AG10803 (cell line): Measurements from ENCODE around the gene FOXO1.
A peak's percentile ranks its signal among the peaks of the same experiment; 100 is the strongest.
"Not testable (repeated sequence)": the region's sequence is repeated elsewhere in the genome, so short reads cannot be mapped to it uniquely, and the experiment has no call there.

ENCODE experiments used
- DNase-seq: peaks from one replicate; pipeline ENCODE4 v3.0.0; 2010; ENCODE audit warnings: low read depth
- H3K4me3 ChIP-seq: 2 replicates; pipeline ENCODE4 v1.5.1; 2011; ENCODE audit warnings: mild to moderate bottlenecking, low read length, control low read depth
- TF ChIP-seq, protein P1 (sequence below): conservative IDR thresholded peaks from 2 replicates; pipeline ENCODE4 v1.5.1; 2011; ENCODE audit warnings: mild to moderate bottlenecking, low read length, control low read depth, inconsistent platforms

Gene FOXO1

DNA sequence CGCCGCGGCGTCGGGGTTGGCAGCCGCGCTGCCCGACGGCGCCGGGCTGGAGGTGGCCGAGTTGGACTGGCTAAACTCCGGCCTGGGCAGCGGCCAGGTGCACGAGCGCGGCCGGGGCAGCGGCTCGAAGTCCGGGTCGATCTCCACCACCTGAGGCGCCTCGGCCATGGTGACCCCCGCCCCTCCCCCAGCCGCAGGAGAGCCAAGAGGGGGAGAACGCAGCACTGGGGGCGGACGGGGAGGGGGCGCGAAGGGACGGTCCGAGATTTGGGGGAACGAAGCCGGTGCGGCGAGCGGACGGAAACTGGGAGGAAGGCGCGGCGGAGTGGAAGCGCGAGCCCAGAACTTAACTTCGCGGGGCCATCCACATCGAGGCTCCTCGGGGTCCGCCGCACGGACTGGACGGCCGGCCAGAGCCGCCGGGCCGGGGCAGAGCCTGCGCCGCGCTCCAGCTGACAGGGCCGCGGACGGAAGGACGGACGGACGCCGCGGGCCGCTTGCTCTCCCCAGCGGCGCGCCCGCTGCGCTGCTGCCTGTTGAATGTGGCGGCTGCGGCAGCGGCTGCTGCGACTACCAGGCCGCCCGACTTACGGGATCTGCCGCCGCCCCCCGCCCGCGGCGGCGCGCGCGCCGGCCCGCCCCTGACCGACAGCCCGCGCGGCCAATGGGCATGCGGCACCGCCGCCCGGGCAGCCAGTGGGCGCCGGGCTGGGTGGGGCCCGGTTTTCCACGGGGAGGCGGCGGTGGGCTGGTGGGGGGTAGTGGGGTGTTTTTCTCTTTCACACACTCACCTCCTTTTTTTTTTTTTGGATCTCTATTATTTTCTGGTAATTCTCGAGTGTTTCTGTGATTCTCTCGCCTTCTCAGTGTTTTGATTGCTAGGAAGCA, at the start of gene FOXO1:
Gene FOXO1 (minus strand): TSS at position 597 of the 888 bp plus-strand sequence. CDS start 429 bp downstream, at position 168.
- TF ChIP-seq, protein P1, sequence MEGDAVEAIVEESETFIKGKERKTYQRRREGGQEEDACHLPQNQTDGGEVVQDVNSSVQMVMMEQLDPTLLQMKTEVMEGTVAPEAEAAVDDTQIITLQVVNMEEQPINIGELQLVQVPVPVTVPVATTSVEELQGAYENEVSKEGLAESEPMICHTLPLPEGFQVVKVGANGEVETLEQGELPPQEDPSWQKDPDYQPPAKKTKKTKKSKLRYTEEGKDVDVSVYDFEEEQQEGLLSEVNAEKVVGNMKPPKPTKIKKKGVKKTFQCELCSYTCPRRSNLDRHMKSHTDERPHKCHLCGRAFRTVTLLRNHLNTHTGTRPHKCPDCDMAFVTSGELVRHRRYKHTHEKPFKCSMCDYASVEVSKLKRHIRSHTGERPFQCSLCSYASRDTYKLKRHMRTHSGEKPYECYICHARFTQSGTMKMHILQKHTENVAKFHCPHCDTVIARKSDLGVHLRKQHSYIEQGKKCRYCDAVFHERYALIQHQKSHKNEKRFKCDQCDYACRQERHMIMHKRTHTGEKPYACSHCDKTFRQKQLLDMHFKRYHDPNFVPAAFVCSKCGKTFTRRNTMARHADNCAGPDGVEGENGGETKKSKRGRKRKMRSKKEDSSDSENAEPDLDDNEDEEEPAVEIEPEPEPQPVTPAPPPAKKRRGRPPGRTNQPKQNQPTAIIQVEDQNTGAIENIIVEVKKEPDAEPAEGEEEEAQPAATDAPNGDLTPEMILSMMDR = no peak
- peak; percentile 91 for DNase-seq
- peak within 1 kb of the TSS; percentile 72 for H3K4me3 ChIP-seq

DNA sequence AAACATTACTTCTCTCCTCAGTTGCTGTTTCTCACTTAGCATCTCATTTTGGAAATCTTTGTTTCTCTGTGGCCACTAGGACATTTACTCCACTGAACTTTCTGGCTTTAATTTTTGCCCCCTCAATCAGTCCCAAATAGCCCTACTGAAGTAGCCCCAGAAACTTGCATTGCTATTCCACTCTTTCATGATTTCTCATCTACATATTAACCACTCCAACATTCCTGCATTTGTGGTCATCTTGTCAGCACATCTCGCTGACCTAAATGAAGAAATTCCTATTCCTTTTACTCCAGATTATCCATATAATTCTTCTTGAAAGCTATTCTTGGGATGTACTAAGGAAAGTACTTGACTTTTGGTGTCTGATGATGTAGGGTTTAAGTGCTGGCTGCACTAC, 48.0 kb upstream of the FOXO1 start:
- not testable (repeated sequence) for H3K4me3 ChIP-seq, DNase-seq

DNA sequence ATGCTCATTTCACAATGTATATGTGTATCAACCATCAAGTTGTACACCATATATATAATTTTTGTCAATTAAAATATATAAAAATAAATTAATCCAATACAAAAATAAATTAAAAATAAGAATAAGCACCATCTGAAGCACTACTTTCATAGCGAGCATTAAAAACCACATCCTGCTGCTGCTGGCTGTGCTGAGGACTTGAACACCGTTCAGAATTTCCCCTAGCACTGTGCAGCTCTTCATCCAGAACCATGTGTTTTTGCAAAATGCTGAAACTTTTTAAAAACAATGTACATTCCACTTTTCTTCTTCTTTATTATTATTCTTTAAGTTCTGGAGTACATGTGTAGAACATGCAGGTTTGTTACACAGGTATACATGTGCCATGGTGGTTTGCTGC, 40.0 kb upstream of the FOXO1 start:
- no peak for DNase-seq
- H3K4me3 ChIP-seq = no peak overlapping the region
- TF ChIP-seq, protein P1 = no peak

DNA sequence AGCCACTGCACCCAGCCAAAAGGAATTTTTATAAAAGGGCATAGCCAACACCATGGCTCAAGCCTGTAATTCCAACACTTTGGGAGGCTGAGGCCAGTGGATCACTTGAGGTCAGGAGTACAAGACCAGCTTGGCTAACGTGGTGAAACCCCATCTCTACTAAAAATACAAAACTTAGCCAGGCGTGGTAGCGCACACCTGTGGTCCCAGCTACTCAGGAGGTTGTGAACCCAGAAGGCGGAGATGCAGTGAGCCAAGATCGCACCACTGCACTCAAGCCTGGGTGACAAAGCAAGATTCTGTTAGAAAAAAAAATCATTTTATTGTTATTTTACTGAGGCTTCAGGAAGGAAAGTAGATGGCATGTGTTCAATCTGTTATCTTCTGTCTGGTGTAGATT, 31.3 kb upstream of the FOXO1 start:
- no peak for DNase-seq
- TF ChIP-seq, protein P1 = no peak
- no peak overlapping the region for H3K4me3 ChIP-seq

DNA sequence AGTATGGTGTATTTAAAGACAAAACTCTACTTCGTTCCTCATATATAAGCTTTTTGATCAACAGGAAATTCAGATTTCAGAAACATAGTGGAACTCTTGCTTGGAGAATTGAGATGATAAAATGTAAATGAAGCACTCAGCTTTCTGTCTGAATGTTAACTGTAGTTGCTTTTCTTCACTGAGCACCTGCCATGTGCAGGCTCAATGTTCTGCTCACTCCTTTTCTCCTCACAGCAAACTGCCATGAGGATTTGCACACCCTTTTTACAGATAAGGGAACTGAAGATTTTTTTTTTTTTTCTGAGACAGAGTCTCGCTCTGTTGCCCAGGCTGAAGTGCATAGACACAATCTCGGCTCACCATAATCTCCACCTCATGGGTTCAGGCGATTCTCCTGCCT, 28.0 kb upstream of the FOXO1 start:
- no peak for DNase-seq
- H3K4me3 ChIP-seq = no peak overlapping the region
- TF ChIP-seq, protein P1 = no peak

DNA sequence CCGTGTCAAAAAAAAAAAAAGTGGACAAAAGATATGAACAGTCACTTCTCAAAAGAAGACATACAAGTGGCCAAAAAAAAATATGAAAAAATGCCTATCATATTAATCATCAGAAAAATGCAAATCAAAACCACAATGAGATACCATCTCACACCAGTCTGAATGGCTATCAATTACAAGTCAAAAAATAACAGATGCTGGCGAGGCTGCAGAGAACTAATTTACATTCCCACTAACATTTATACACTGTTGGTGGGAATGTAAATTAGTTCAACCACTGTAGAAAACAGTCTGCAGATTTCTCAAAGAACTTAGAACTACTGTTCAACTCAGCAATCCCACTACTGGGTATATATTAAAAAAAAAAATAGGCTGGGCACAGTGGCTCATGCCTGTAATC, 26.5 kb upstream of the FOXO1 start:
- no peak for DNase-seq
- H3K4me3 ChIP-seq = no peak overlapping the region
- TF ChIP-seq, protein P1 = no peak

DNA sequence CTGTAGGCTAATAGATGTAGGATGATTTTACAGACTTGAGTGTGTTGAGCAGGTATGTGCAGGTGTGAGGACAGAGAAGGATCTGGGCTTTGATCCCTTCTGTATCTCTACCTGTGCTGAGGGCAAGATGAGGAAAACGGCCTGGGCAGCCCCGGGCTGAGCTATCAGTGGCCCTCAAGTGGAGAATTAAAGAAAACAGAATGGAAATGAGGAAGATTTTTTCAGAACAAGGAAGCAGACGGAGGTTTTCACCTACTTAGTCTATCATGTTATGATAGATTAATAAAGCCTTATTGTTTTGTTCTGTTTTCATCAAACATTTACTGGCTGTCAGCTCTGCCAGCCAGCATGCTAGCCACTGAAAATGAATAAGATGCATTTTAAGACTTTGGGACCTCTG, 22.3 kb upstream of the FOXO1 start:
- DNase-seq = no peak
- no peak overlapping the region for H3K4me3 ChIP-seq
- TF ChIP-seq, protein P1 = no peak
